ENCODE data around the gene RAB31.

The RAB31 gene

GRCh38 chr18:9824952-9825371 lies 116.9 kb downstream of the RAB31 start:
- FAIRE-seq, result no peak

- FAIRE-seq, result no peak
Measured at GRCh38 chr18:9825571-9826073, 117.5 kb downstream of the RAB31 start.

DNA sequence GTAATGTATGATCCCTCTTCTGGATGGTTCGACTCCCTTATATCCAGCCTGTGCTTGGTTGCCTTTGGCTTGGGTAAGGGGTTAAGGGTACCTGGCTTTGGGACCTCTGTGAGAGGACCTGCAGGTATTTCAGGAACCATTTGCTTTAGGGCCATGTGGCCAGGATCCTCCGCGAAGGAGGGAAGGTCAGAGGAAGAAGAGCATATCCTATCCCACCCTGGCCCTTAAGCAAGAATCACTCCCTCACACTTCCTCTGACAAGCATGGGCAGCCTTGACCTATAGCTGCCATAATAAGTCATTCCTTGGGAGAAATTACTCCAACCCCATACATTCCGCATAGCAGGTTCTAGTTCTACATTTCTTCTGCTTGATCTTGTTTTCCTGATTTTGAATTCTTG lies 118.6 kb downstream of the RAB31 start:
- no peak for FAIRE-seq

DNA sequence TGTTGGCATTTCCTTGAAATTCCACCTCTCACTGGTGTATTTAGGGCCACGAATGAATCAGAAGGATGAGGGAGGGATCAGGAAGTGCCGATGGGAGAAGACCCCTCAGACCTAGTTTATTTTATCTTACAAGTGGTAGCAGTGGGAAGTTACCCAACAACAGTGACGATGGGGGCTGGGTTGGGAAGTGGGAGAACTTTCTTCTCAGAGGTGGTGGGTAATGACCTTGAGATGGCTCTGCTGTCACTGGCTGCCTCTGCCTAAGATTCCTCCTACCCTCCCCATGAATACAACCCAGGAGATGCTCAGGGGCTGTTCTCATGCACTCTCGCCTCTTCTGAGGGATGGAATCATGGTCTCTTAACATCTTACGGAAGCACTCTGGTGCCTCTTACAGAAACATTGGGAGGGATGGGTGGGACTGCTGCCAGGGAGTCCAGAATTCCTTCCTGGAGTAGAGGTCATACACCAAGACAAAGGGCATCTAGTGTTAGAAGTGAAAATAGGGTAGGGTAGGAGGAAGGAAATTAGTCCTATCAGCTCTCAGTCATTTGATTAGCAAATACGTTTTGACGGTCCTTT lies 119.2 kb downstream of the RAB31 start:
- no peak for FAIRE-seq

GRCh38 chr18:9827793-9828505 lies 119.8 kb downstream of the RAB31 start:
- no peak for FAIRE-seq

DNA sequence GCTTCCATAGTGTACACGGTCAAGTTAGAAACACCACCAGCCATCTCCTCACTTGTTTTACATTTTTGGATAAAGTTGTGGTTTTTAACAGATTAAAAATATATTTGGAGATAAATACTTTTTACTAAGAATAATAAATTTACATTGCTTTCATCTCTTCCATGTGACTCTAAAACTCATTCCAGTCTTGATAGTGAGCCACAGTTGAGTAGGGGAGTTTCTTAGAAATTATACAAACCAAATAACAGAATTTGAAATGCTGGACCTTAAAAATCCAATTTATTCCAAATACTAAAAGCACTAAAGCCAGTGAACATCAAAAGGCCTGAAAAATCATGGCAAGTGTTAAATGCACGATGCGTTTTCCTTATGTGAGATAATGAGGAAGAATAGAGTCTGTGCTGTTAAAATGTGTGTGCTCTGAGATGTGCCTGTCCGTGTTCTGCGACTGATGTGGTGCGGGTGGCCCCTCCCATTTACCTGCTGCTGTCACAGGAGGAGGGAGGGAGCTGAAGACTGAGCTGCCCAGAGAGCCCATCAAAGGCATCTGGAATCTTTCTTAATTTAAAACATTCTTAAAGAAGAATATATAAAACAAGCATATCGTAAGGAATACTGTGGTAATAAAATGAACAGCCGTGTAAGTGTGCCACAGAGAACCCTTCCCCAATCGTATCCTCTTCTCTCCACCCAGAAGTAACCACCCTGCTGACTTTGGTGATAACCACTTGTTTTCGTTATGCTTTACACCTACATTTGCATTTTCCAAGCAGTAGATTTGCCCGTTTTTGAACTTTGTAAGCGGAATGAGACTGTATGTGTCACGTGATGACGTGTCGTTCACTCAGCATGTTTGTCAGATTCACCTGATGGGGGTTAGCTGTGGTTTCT lies 120.7 kb downstream of the RAB31 start:
- FAIRE-seq, result no peak

- FAIRE-seq, result no peak
Measured at GRCh38 chr18:9829397-9829712, 121.3 kb downstream of the RAB31 start.

- no peak for FAIRE-seq
Measured at GRCh38 chr18:9831036-9831722, 123.1 kb downstream of the RAB31 start.

- FAIRE-seq, result no peak
Measured at GRCh38 chr18:9831723-9832199, 123.7 kb downstream of the RAB31 start.

DNA sequence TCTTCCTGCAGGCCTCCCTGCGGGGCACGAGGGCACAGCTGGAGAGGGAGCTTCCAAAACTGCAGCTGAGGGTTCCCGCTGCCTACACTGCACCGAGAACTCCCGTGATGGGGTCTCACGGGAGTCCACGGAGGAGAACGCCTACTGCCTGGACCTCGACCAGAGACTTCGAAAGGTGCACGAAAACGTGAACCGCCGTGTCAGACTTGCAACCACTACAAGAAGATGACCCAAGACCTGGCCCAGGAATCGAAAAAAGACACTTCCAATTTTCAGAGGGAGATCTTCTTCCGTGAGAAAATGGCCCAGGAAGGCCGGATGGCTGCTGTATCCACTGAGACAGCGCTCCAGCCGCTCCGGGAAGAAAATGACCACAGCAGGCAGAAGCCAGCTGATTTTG lies 124.8 kb downstream of the RAB31 start:
- no peak for FAIRE-seq

DNA sequence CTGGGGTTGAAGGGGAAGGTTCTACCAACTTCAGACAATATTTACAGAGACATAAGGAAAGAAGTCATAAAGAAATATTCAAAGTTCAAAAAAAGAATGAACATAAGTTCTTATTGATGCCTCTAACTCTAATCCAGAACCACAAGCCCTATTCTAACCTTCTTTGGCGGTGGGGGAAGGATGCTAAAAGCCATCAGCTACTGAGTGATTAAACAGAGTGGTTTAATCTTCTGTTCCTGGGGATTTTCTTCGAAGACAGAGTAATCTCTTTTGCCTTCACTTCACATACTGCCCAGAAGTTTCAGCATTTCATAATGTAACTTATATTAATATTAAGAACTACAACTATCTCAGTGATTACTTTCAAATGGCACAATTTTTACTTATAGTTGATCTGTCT lies 126.5 kb downstream of the RAB31 start:
- FAIRE-seq, result no peak

DNA sequence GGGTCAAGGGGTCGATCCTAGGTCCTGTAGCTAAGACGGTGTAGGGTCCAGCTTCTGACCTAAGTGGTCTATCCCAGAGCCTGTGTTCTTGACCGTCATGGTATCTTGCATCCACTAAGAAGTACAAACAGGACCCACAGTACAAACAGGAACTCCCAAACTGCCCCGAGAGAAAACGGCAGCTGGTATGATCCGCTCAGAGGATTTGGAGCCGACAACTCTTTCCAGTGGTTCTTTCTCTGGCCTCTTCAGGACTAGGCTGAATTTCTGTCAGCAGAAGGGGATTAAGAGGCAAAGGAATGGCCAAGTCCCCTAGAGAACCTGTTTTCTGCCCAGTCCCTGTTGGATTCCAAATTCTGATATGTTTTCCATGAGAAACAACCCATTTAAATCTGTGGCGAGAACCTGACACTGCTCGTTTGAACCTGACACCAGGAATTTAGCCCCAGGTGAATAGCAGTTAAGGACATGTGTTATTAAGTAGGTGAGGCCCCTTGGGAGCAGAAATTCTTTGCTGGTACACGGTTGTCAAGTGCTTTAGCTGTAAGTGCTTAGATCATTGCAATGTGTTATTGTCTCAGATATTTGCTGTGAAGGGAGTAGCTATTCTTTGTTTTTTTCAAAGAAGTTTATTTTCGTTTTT lies 127.1 kb downstream of the RAB31 start:
- FAIRE-seq, result no peak

- FAIRE-seq, result no peak
Measured at GRCh38 chr18:9835825-9836224, 127.7 kb downstream of the RAB31 start.

GRCh38 chr18:9838144-9838877 lies 130.2 kb downstream of the RAB31 start:
- FAIRE-seq, result no peak

- FAIRE-seq, result no peak
Measured at GRCh38 chr18:9839211-9839610, 131.1 kb downstream of the RAB31 start.

GRCh38 chr18:9839853-9840252 lies 131.8 kb downstream of the RAB31 start:
- FAIRE-seq, result no peak

DNA sequence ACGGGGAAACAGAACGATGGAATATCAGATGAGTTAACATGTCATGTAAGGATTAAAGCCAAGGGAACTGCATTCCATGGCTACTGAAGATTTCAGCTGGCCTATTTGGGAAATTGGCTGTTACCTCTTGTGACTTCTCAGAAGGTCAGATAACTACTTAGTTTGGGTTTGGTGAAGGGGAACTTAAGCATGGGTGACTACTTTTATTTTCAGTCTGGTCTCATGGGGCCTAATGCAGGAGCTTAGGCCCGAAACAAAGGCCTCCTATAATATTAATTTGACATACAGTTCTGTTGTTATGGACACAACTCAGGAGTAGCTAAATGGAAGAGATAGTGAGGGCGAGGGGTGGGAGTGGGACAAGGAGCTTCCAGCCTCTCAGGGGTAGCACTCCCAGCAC lies 133.7 kb downstream of the RAB31 start:
- no peak for FAIRE-seq

GRCh38 chr18:9842448-9842847 lies 134.3 kb downstream of the RAB31 start:
- FAIRE-seq, result no peak

GRCh38 chr18:9845256-9845655 lies 137.2 kb downstream of the RAB31 start:
- no peak for FAIRE-seq

DNA sequence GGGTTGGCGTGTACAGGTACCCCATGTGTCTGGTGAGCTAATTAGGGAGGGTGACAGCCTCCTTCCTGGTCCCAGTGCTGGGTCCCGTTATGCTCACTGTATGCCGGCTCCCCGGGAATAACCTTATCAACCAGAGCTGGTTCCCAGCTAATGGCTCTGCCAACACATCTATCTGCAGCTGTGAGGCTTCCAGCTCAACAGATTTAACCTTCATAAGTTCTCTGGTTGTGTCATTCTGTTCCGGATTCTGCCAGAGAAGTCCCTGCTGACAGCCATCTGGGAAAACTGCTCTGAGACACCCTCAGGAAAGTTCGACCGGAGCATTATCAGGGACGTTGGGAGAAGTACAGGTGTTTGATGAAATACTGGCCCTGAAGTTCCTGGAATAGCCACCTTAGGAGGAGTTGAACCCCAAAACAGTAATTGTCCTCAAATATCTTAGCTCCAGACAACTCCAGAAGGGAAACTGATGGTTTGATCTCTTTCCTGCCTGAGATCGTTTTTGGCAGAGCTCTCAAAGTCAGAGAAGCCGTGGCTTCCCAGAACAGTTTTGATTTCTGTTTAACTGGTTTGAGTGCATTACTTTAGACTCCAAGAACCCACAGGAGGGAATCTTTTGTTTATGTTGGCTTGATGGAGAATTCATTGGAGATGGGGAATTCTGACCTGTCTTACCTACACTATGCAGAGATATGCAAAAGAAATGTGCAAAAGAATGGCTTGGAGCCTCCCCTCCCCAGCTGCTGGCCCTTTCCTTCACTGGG lies 138.2 kb downstream of the RAB31 start:
- no peak for FAIRE-seq

All from A204.1 (cell line).